Activated T-helper 2 cell treated with anti-CD3 and anti-CD28 coated beads, Interferon-gamma antibody, Interleukin-2, Interleukin-4, amounts not matched to agents 10 μg/mL and 5 μg/mL and 100 μg/mL, durations not matched to agents 14 hours and 24 hours and 36 hours (primary cell): Measurements from ENCODE around the gene SERPING1. TPM values are rescaled to one million over a fixed set of nuclear protein-coding genes. Genes with fewer than 3 reads are reported as not detected.
A peak's percentile ranks its signal among the peaks of the same experiment; 100 is the strongest.

Experiments used
- DNase-seq: peaks from one replicate; pipeline ENCODE4 v3.0.0; 2021; ENCODE audit warnings: low spot score
- H3K27ac Mint-ChIP-seq: one replicate; pipeline ENCODE4 v1.8.0; 2021; ENCODE audit warnings: mixed read lengths
- H3K27me3 Mint-ChIP-seq: one replicate; pipeline ENCODE4 v1.8.0; 2021; ENCODE audit warnings: low read depth, mixed read lengths
- H3K36me3 Mint-ChIP-seq: one replicate; pipeline ENCODE4 v1.8.0; 2021; ENCODE audit warnings: low read depth, mixed read lengths
- H3K4me1 Mint-ChIP-seq: one replicate; pipeline ENCODE4 v1.8.0; 2021; ENCODE audit warnings: low read depth, mixed read lengths
- H3K4me3 Mint-ChIP-seq: one replicate; pipeline ENCODE4 v1.8.0; 2021; ENCODE audit warnings: low read depth, mild to moderate bottlenecking, moderate library complexity, mixed read lengths
- H3K9me3 Mint-ChIP-seq: one replicate; pipeline ENCODE4 v1.8.0; 2021; ENCODE audit warnings: mixed read lengths
- intact Hi-C: fragments of 100-400 bp; cut with micrococcal nuclease; formaldehyde crosslinking; loops from one replicate; pipeline ENCODE4 v1.15.1; 2023
- total RNA-seq: library from RNA; stranded (reverse); gene quantifications from 2 replicates; pipeline ENCODE4 v1.2.3, GENCODE V29; 2022

Gene SERPING1
- total RNA-seq, 1 donor from 2014 or later: not detected

GRCh38 chr11:57632116-57632515 lies 34.6 kb downstream of the SERPING1 start:
- Mint-ChIP-seq H3K36me3 (no peaks in the 10 kb centered on the region), H3K4me3 (no peak overlapping the region), H3K4me1 (no peaks in the 10 kb centered on the region), H3K9me3 (no peaks in the 10 kb centered on the region), H3K27me3 (peaks cover 42% of the 10 kb centered on the region), H3K27ac (no peak overlapping the region)
- intact Hi-C loops: no loop called here
- no peak for DNase-seq

- DNase-seq: no peak
- Mint-ChIP-seq H3K4me1 (peaks cover 5% of the 10 kb centered on the region), H3K36me3 (no peaks in the 10 kb centered on the region), H3K9me3 (no peaks in the 10 kb centered on the region), H3K27ac (no peak overlapping the region), H3K4me3 (no peak overlapping the region), H3K27me3 (peaks cover 44% of the 10 kb centered on the region)
- intact Hi-C loops: no loop called here
Observed at GRCh38 chr11:57633394-57634070, 36.0 kb downstream of the SERPING1 start.

GRCh38 chr11:57634311-57634710 lies 36.8 kb downstream of the SERPING1 start:
- Mint-ChIP-seq H3K27ac (no peak overlapping the region), H3K4me3 (no peak overlapping the region), H3K36me3 (no peaks in the 10 kb centered on the region), H3K4me1 (peaks cover 12% of the 10 kb centered on the region), H3K9me3 (no peaks in the 10 kb centered on the region), H3K27me3 (peaks cover 40% of the 10 kb centered on the region)
- intact Hi-C loops: no loop called here
- DNase-seq: no peak

GRCh38 chr11:57635246-57635645 lies 37.8 kb downstream of the SERPING1 start:
- no peak for DNase-seq
- Mint-ChIP-seq H3K27me3 (peaks cover 35% of the 10 kb centered on the region), H3K4me1 (peaks cover 14% of the 10 kb centered on the region), H3K36me3 (no peaks in the 10 kb centered on the region), H3K9me3 (no peaks in the 10 kb centered on the region), H3K4me3 (no peak overlapping the region), H3K27ac (no peak overlapping the region)
- intact Hi-C loops: no loop called here

- Mint-ChIP-seq H3K4me3 (peak overlapping the region; percentile 92), H3K4me1 (peaks cover 23% of the 10 kb centered on the region), H3K9me3 (no peaks in the 10 kb centered on the region), H3K27ac (no peak overlapping the region), H3K36me3 (no peaks in the 10 kb centered on the region), H3K27me3 (peaks cover 26% of the 10 kb centered on the region)
- DNase-seq: no peak
- intact Hi-C loops: no loop called here
Observed at GRCh38 chr11:57637626-57638004, 40.1 kb downstream of the SERPING1 start.

GRCh38 chr11:57638005-57638781 lies 40.7 kb downstream of the SERPING1 start:
- intact Hi-C loops: no loop called here

GRCh38 chr11:57638811-57639320 lies 41.4 kb downstream of the SERPING1 start:
- Mint-ChIP-seq H3K27me3 (peaks cover 31% of the 10 kb centered on the region), H3K27ac (peak overlapping the region; percentile 45), H3K9me3 (no peaks in the 10 kb centered on the region), H3K4me3 (peak overlapping the region; percentile 92), H3K4me1 (peaks cover 24% of the 10 kb centered on the region), H3K36me3 (no peaks in the 10 kb centered on the region)
- DNase-seq: no peak
- intact Hi-C loops: no loop called here

More at GRCh38 chr11:57638005-57638781, 40.7 kb downstream of the SERPING1 start:
- H3K4me1 Mint-ChIP-seq: peaks cover 23% of the 10 kb centered on the region
- H3K4me3 Mint-ChIP-seq: peak overlapping the region; percentile 92
- no peaks in the 10 kb centered on the region for H3K9me3 Mint-ChIP-seq
- no peaks in the 10 kb centered on the region for H3K36me3 Mint-ChIP-seq
- H3K27ac Mint-ChIP-seq: peak overlapping the region; percentile 87
- DNase-seq: no peak
- peaks cover 26% of the 10 kb centered on the region for H3K27me3 Mint-ChIP-seq

GRCh38 chr11:57639321-57640067 lies 42.0 kb downstream of the SERPING1 start:
- no peaks in the 10 kb centered on the region for H3K9me3 Mint-ChIP-seq
- H3K4me1 Mint-ChIP-seq: peaks cover 25% of the 10 kb centered on the region
- peak overlapping the region; percentile 45 for H3K27ac Mint-ChIP-seq
- H3K27me3 Mint-ChIP-seq: peaks cover 26% of the 10 kb centered on the region
- H3K4me3 Mint-ChIP-seq: peak overlapping the region; percentile 92
- H3K36me3 Mint-ChIP-seq: no peaks in the 10 kb centered on the region
- intact Hi-C loops: loop anchor here (2.0 to 10.0 kb wide), 2 partner anchors 215 to 295 kb away; partner anchors contain the start of gene SLC43A3
- DNase-seq: no peak

- peaks cover 24% of the 10 kb centered on the region for H3K27me3 Mint-ChIP-seq
- no peaks in the 10 kb centered on the region for H3K9me3 Mint-ChIP-seq
- DNase-seq: no peak
- peaks cover 27% of the 10 kb centered on the region for H3K4me1 Mint-ChIP-seq
- peak overlapping the region; percentile 92 for H3K4me3 Mint-ChIP-seq
- H3K27ac Mint-ChIP-seq: no peak overlapping the region
- intact Hi-C loops: loop anchor here (2.0 to 10.0 kb wide), 2 partner anchors 215 to 295 kb away; partner anchors contain the start of gene SLC43A3
- no peaks in the 10 kb centered on the region for H3K36me3 Mint-ChIP-seq
Observed at GRCh38 chr11:57640068-57640800, 42.7 kb downstream of the SERPING1 start.

GRCh38 chr11:57641011-57641807 lies 43.7 kb downstream of the SERPING1 start:
- peaks cover 28% of the 10 kb centered on the region for H3K27me3 Mint-ChIP-seq
- intact Hi-C loops: loop anchor here (1.0 to 10.0 kb wide), 3 partner anchors 73 to 296 kb away; partner anchors contain the start of gene SLC43A3

GRCh38 chr11:57643802-57644201 lies 46.3 kb downstream of the SERPING1 start:
- H3K36me3 Mint-ChIP-seq: no peaks in the 10 kb centered on the region
- no peak for DNase-seq
- H3K27ac Mint-ChIP-seq: no peak overlapping the region
- no peak overlapping the region for H3K4me3 Mint-ChIP-seq
- H3K4me1 Mint-ChIP-seq: peaks cover 43% of the 10 kb centered on the region
- intact Hi-C loops: loop anchor here (2.0 to 10.0 kb wide), 2 partner anchors 187 to 219 kb away; partner anchors contain the start of gene SLC43A3
- H3K9me3 Mint-ChIP-seq: no peaks in the 10 kb centered on the region
- H3K27me3 Mint-ChIP-seq: peaks cover 46% of the 10 kb centered on the region

More at GRCh38 chr11:57641011-57641807, 43.7 kb downstream of the SERPING1 start:
- no peaks in the 10 kb centered on the region for H3K9me3 Mint-ChIP-seq
- peaks cover 31% of the 10 kb centered on the region for H3K4me1 Mint-ChIP-seq
- H3K27ac Mint-ChIP-seq: no peak overlapping the region
- H3K4me3 Mint-ChIP-seq: no peak overlapping the region
- no peak for DNase-seq
- H3K36me3 Mint-ChIP-seq: no peaks in the 10 kb centered on the region
